Retina (tissue), 1 donor: ENCODE data around the gene KIF6.

Experiments
- DNase-seq: peaks from one replicate; pipeline ENCODE4 v3.0.0-alpha.2; 2016

KIF6 gene

GRCh38 chr6:39409889-39410288 lies 315.3 kb downstream of the KIF6 start:
- no peak for DNase-seq

- DNase-seq = no peak
Observed at GRCh38 chr6:39407446-39407993, 317.7 kb downstream of the KIF6 start.

GRCh38 chr6:39404312-39404711 lies 320.9 kb downstream of the KIF6 start:
- DNase-seq = no peak

GRCh38 chr6:39403304-39403703 lies 321.9 kb downstream of the KIF6 start:
- DNase-seq = no peak

GRCh38 chr6:39402239-39402751 lies 322.9 kb downstream of the KIF6 start:
- no peak for DNase-seq

- no peak for DNase-seq
Observed at GRCh38 chr6:39401376-39401775, 323.8 kb downstream of the KIF6 start.

- no peak for DNase-seq
Observed at GRCh38 chr6:39400026-39400425, 325.2 kb downstream of the KIF6 start.

- DNase-seq = no peak
Observed at GRCh38 chr6:39396854-39397253, 328.4 kb downstream of the KIF6 start.

GRCh38 chr6:39393075-39393474 lies 332.1 kb downstream of the KIF6 start:
- DNase-seq = no peak

- no peak for DNase-seq
Observed at GRCh38 chr6:39391182-39391581, 334.0 kb downstream of the KIF6 start.

GRCh38 chr6:39389484-39389767 lies 335.8 kb downstream of the KIF6 start:
- DNase-seq = no peak

- no peak for DNase-seq
Observed at GRCh38 chr6:39388606-39389483, 336.4 kb downstream of the KIF6 start.

- DNase-seq = no peak
Observed at GRCh38 chr6:39387785-39388184, 337.4 kb downstream of the KIF6 start.

GRCh38 chr6:39386487-39386886 lies 338.7 kb downstream of the KIF6 start:
- DNase-seq = no peak

- DNase-seq = no peak
Observed at GRCh38 chr6:39381550-39382140, 343.6 kb downstream of the KIF6 start.

GRCh38 chr6:39380837-39381549 lies 344.2 kb downstream of the KIF6 start:
- no peak for DNase-seq

GRCh38 chr6:39378960-39379425 lies 346.2 kb downstream of the KIF6 start:
- no peak for DNase-seq

- DNase-seq = no peak
Observed at GRCh38 chr6:39378175-39378959, 346.8 kb downstream of the KIF6 start.

- DNase-seq = peak; percentile 76
Observed at GRCh38 chr6:39377539-39377950, 347.7 kb downstream of the KIF6 start.

- no peak for DNase-seq
Observed at GRCh38 chr6:39375405-39375804, 349.8 kb downstream of the KIF6 start.

- no peak for DNase-seq
Observed at GRCh38 chr6:39370390-39370789, 354.8 kb downstream of the KIF6 start.

GRCh38 chr6:39369987-39370386 lies 355.2 kb downstream of the KIF6 start:
- DNase-seq = no peak

GRCh38 chr6:39367700-39368099 lies 357.5 kb downstream of the KIF6 start:
- no peak for DNase-seq
